Endothelial cell of umbilical vein (primary cell): Measurements from ENCODE around the gene TMEM61. TPM values are rescaled to one million over a fixed set of nuclear protein-coding genes. Genes with fewer than 3 reads are reported as not detected.

Experiments used
- BruUV-seq: library from RNA; stranded (reverse); fragments of 400-500 nt; replicated peaks from 2 replicates; lab custom pipeline; 2021; lab: Mats Ljungman, UMichigan
- CTCF ChIA-PET: fragments of 300-600, 350-600 bp; sonication (Branson Sonifier 250); formaldehyde crosslinking; loops from one replicate; lab custom pipeline; 2021; ENCODE audit warnings: antibody characterized with exemption, inconsistent platforms; lab: Charles Lee
- POLR2A ChIA-PET: fragments of 300-600, 350-600 bp; sonication (Branson Sonifier 250); formaldehyde crosslinking; loops from one replicate; lab custom pipeline; 2021; ENCODE audit warnings: antibody characterized with exemption, inconsistent platforms; lab: Charles Lee
- DNase-seq: peaks from one replicate; pipeline ENCODE4 v3.0.0-alpha.2; 2011; ENCODE audit warnings: low read depth, low spot score
- FAIRE-seq: peaks from 2 replicates; lab custom pipeline; 2011; peaks lifted over from hg19 to GRCh38; lab: Jason Lieb, UNC
- H2AFZ ChIP-seq: 2 replicates; pipeline ENCODE4 v1.6.0; 2012; ENCODE audit warnings: low read depth, low read length, control low read depth, inconsistent platforms
- H3K27ac ChIP-seq: 2 replicates; pipeline ENCODE4 v1.5.1; 2011; ENCODE audit warnings: low read depth, mild to moderate bottlenecking, control low read depth, low read length, moderate library complexity; ENCODE audit not compliant: insufficient read depth
- H3K27me3 ChIP-seq, 2 experiments: 2 replicates each; pipeline versions ENCODE4 v1.6.0 to v1.6.1; 2011; ENCODE audit warnings: low read length in 2 of 2, mixed read lengths in 1 of 2; ENCODE audit not compliant: control insufficient read depth in 2 of 2, insufficient read depth in 2 of 2
- H3K36me3 ChIP-seq, 2 experiments: 2 replicates in 1 of 2; 3 replicates in 1 of 2; pipeline ENCODE4 v1.5.1; 2011; ENCODE audit warnings: low read length in 2 of 2, mild to moderate bottlenecking in 1 of 2, moderate library complexity in 1 of 2; ENCODE audit not compliant: control insufficient read depth in 2 of 2, insufficient read depth in 2 of 2; ENCODE audit errors: extremely low read depth in 1 of 2
- H3K4me1 ChIP-seq: 3 replicates; pipeline ENCODE4 v1.5.1; 2011; ENCODE audit warnings: mild to moderate bottlenecking, low read length; ENCODE audit not compliant: control insufficient read depth, insufficient read depth; ENCODE audit errors: extremely low read depth
- H3K4me2 ChIP-seq: 2 replicates; pipeline ENCODE4 v1.6.1; 2011; ENCODE audit warnings: low read length, control low read depth, mixed read lengths; ENCODE audit not compliant: insufficient read depth
- H3K4me3 ChIP-seq, 3 experiments: fragments of 200-600 bp in 1 of 3; sonication (generic), shearing (Covaris generic) in 1 of 3; replicated peaks in 1 of 3; 2 replicates each; pipeline ENCODE4 v1.5.1; 2011 to 2016; ENCODE audit warnings: control low read depth in 3 of 3, low read length in 3 of 3, mild to moderate bottlenecking in 2 of 3, inconsistent platforms in 1 of 3, low read depth in 1 of 3, moderate library complexity in 1 of 3; ENCODE audit not compliant: insufficient read depth in 1 of 3
- H3K79me2 ChIP-seq: 2 replicates; pipeline ENCODE4 v1.6.0; 2012; ENCODE audit warnings: low read length, inconsistent platforms; ENCODE audit not compliant: control insufficient read depth, insufficient read depth
- H3K9ac ChIP-seq: replicated peaks from 2 replicates; pipeline ENCODE3; 2011; ENCODE audit warnings: low read length, control low read depth; ENCODE audit not compliant: insufficient read depth; ENCODE audit errors: extremely low read depth
- H3K9me1 ChIP-seq: replicated peaks from 3 replicates; pipeline ENCODE4 v1.6.0; 2011; ENCODE audit warnings: mild to moderate bottlenecking, low read length; ENCODE audit not compliant: control insufficient read depth, insufficient read depth; ENCODE audit errors: extremely low read depth
- H3K9me3 ChIP-seq: replicated peaks from 2 replicates; pipeline ENCODE4 v1.5.1; 2012; ENCODE audit warnings: low read length, inconsistent platforms; ENCODE audit not compliant: control insufficient read depth, insufficient read depth
- H4K20me1 ChIP-seq: replicated peaks from 2 replicates; pipeline ENCODE3; 2011; ENCODE audit warnings: mild to moderate bottlenecking, low read length; ENCODE audit not compliant: control insufficient read depth, insufficient read depth; ENCODE audit errors: extremely low read depth
- CTCF ChIP-seq, 2 donors: IDR thresholded peaks; 1 replicate in 1 of 2; 2 replicates in 1 of 2; pipeline ENCODE4 v1.5.1; 2011; ENCODE audit warnings: low read length in 2 of 2, mild to moderate bottlenecking in 2 of 2, moderate library complexity in 2 of 2, control low read depth in 1 of 2, inconsistent platforms in 1 of 2, low read depth in 1 of 2; ENCODE audit not compliant: insufficient read depth in 1 of 2; ENCODE audit errors: extremely low read depth in 1 of 2
- EZH2 ChIP-seq: IDR thresholded peaks from 2 replicates; pipeline ENCODE4 v1.6.1; 2012; ENCODE audit warnings: borderline replicate concordance, low read depth, mild to moderate bottlenecking, moderate library complexity, low read length, inconsistent platforms; ENCODE audit not compliant: severe bottlenecking
- FOS ChIP-seq: IDR thresholded peaks from 2 replicates; pipeline ENCODE4 v1.6.1; 2011; ENCODE audit warnings: mild to moderate bottlenecking, low read length, moderate library complexity, borderline replicate concordance; ENCODE audit not compliant: insufficient read depth
- GATA2 ChIP-seq: IDR thresholded peaks from 2 replicates; pipeline ENCODE4 v1.7.0; 2011; ENCODE audit warnings: low read depth, mild to moderate bottlenecking, moderate library complexity, mixed read lengths, low read length; ENCODE audit not compliant: insufficient read length, insufficient read depth
- JUN ChIP-seq: IDR thresholded peaks from 2 replicates; pipeline ENCODE4 v1.6.1; 2011; ENCODE audit warnings: borderline replicate concordance, low read depth; ENCODE audit not compliant: insufficient read length, insufficient read depth
- MAX ChIP-seq: IDR thresholded peaks from 2 replicates; pipeline ENCODE4 v1.6.1; 2011; ENCODE audit not compliant: insufficient read depth, insufficient read length
- MYC ChIP-seq: IDR thresholded peaks from one replicate; pipeline ENCODE4 v1.6.1; 2011; ENCODE audit warnings: mild to moderate bottlenecking, low read depth, low read length
- POLR2A ChIP-seq: IDR thresholded peaks from 2 replicates; pipeline ENCODE4 v1.6.1; 2012; ENCODE audit warnings: low read depth, mild to moderate bottlenecking, control low read depth, low read length
- POLR2AphosphoS5 ChIP-seq: IDR thresholded peaks from 2 replicates; pipeline ENCODE4 v1.6.1; 2012; ENCODE audit warnings: low read depth, mild to moderate bottlenecking, control low read depth, low read length, moderate library complexity; ENCODE audit not compliant: insufficient read depth
- dilution Hi-C: fragments of 300-500 bp; cut with MboI; formaldehyde crosslinking; loops from one replicate; pipeline ENCODE4 v1.15.0; 2019; ENCODE audit warnings: low sequenced_read_pairs; ENCODE audit not compliant: extremely low pct_ligation_motif_present
- intact Hi-C: fragments of 100-400 bp; cut with micrococcal nuclease; formaldehyde crosslinking; loops from one replicate; pipeline ENCODE4 v1.10.0; 2022
- polyA plus RNA-seq, 4 experiments: library from polyadenylated mRNA; depleted of rRNA in 3 of 4; stranded (reverse) in 3 of 4; unstranded in 1 of 4; fragments of >200 nt; gene quantifications; 2 replicates each; pipeline versions ENCODE4 v1.2.1 to v1.2.3, GENCODE V29; 2011 to 2012; ENCODE audit warnings: missing spikeins in 1 of 4
- total RNA-seq: library from RNA; stranded (reverse); gene quantifications from 2 replicates; pipeline ENCODE4 v1.2.3, GENCODE V29; 2021

Gene TMEM61
- total and polyA plus RNA-seq, 2 donors (not counting 3 experiments of a cell fraction or from before 2014, with no cell fraction given) = not detected

- Histone ChIP-seq H3K9me1 (no peaks in the 10 kb centered on the region), H3K79me2 (no peaks in the 10 kb centered on the region), H3K36me3 (no peaks in the 10 kb centered on the region), H3K9ac (no peak overlapping the region), H3K4me1 (peaks cover 6% of the 10 kb centered on the region), H3K9me3 (no peaks in the 10 kb centered on the region), H3K4me3 (no peak overlapping the region), H3K4me2 (no peak overlapping the region), H2AFZ (no peak overlapping the region), H3K27me3 (peaks cover 3 to 4% of the 10 kb centered on the region in 2 experiments), H3K27ac (no peak overlapping the region), H4K20me1 (no peaks in the 10 kb centered on the region)
- intact Hi-C loops = no loop called here
- DNase-seq (no peak), FAIRE-seq (no peak)
- no peak for TF ChIP-seq EZH2
- no peak for TF ChIP-seq MYC
- TF ChIP-seq POLR2AphosphoS5 = no peak
- no peak for TF ChIP-seq MAX
- no peak for TF ChIP-seq POLR2A
- no peak for TF ChIP-seq JUN
- no peak for TF ChIP-seq FOS
- TF ChIP-seq GATA2 = no peak
- no peak for TF ChIP-seq CTCF (IDR thresholded peaks at IDR 0.05; ENCODE audit: extremely low read depth in 1 of 2, insufficient read depth in 1 of 2, low read depth in 1 of 2, low read length in 2 of 2)
- CTCF ChIA-PET = interaction anchor here (2.8 to 16.7 kb wide), 3 partner anchors 45 to 76 kb away, joined by 29 to 918 read pairs (median 587); partner anchors contain the start of genes BSND, DHCR24 and TMEM61
- dilution Hi-C loops = no loop called here
- POLR2A ChIA-PET = no interaction called here
- BruUV-seq = no TSS peak
Observed at GRCh38 chr1:54942976-54943375, 37.5 kb upstream of the TMEM61 start.
